Neural progenitor cell (in vitro differentiated cells): ENCODE measurements around the gene CCDC110. TPM values are rescaled to one million over a fixed set of nuclear protein-coding genes. Genes with fewer than 3 reads are reported as not detected.
A peak's percentile ranks its signal among the peaks of the same experiment; 100 is the strongest.

Experiments used
- DNase-seq: peaks from one replicate; pipeline ENCODE4 v3.0.0-alpha.2; 2016; ENCODE audit warnings: low spot score
- H2AFZ ChIP-seq: fragments of 200-600 bp; sonication (generic); replicated peaks from 2 replicates; pipeline ENCODE4 v1.6.1; 2016; ENCODE audit warnings: antibody characterized with exemption
- H3F3A ChIP-seq: fragments of 200-600 bp; sonication (generic); 2 replicates; pipeline ENCODE4 v1.6.1; 2016; ENCODE audit warnings: antibody characterized with exemption, low read depth
- H3K27ac ChIP-seq: fragments of 200-600 bp; sonication (generic); 2 replicates; pipeline ENCODE4 v1.5.1; 2016; ENCODE audit warnings: mild to moderate bottlenecking
- H3K27me3 ChIP-seq: fragments of 200-600 bp; sonication (generic); 2 replicates; pipeline ENCODE4 v1.6.1; 2016; ENCODE audit warnings: mild to moderate bottlenecking, moderate library complexity
- H3K36me3 ChIP-seq: fragments of 200-600 bp; sonication (generic); 2 replicates; pipeline ENCODE4 v1.5.1; 2016
- H3K4me1 ChIP-seq: fragments of 200-600 bp; sonication (generic); 2 replicates; pipeline ENCODE4 v1.6.1; 2016; ENCODE audit warnings: mixed run types
- H3K4me2 ChIP-seq: fragments of 200-600 bp; sonication (generic); 2 replicates; pipeline ENCODE4 v1.6.1; 2016
- H3K4me3 ChIP-seq: fragments of 200-600 bp; sonication (generic); 2 replicates; pipeline ENCODE4 v1.5.1; 2016
- H3K79me2 ChIP-seq: fragments of 200-600 bp; sonication (generic); 2 replicates; pipeline ENCODE4 v1.6.1; 2016; ENCODE audit warnings: low read depth
- H3K9ac ChIP-seq: fragments of 200-600 bp; sonication (generic); 2 replicates; pipeline ENCODE4 v1.6.1; 2016
- H3K9me3 ChIP-seq: fragments of 200-600 bp; sonication (generic); 2 replicates; pipeline ENCODE4 v1.5.1; 2016; ENCODE audit warnings: low read depth
- H4K20me1 ChIP-seq: fragments of 200-600 bp; sonication (generic); 2 replicates; pipeline ENCODE4 v1.6.1; 2016; ENCODE audit warnings: low read depth
- H3K27ac Mint-ChIP-seq: 3 replicates; pipeline ENCODE4 v1.8.0; 2021; ENCODE audit warnings: mixed read lengths
- H3K27me3 Mint-ChIP-seq: 2 replicates; pipeline ENCODE4 v1.8.0; 2022; ENCODE audit warnings: low read depth, mild to moderate bottlenecking, inconsistent platforms, moderate library complexity, mixed read lengths; ENCODE audit not compliant: insufficient read depth
- H3K36me3 Mint-ChIP-seq: 3 replicates; pipeline ENCODE4 v1.8.0; 2021; ENCODE audit warnings: mixed read lengths
- H3K4me1 Mint-ChIP-seq: 3 replicates; pipeline ENCODE4 v1.8.0; 2021; ENCODE audit warnings: mixed read lengths
- H3K4me3 Mint-ChIP-seq: 3 replicates; pipeline ENCODE4 v1.8.0; 2021; ENCODE audit warnings: mild to moderate bottlenecking, moderate library complexity, mixed read lengths
- H3K9me3 Mint-ChIP-seq: 3 replicates; pipeline ENCODE4 v1.8.0; 2020; ENCODE audit warnings: mixed read lengths
- EZH2 ChIP-seq: fragments of 200-600 bp; sonication (generic); IDR thresholded peaks from 2 replicates; pipeline ENCODE4 v1.6.1; 2017; ENCODE audit warnings: antibody characterized with exemption, mild to moderate bottlenecking, moderate library complexity
- EZH2phosphoT487 ChIP-seq: fragments of 200-600 bp; sonication (generic); IDR thresholded peaks from 2 replicates; pipeline ENCODE4 v1.6.1; 2017; ENCODE audit warnings: antibody characterized with exemption
- total RNA-seq: library from RNA; depleted of rRNA; stranded (reverse); fragments of >200 nt; gene quantifications from 2 replicates; pipeline ENCODE4 v1.2.3, GENCODE V29; 2015; ENCODE audit warnings: low replicate concordance
- TF ChIP-seq, protein P1 (sequence below): fragments of 200-600 bp; sonication (generic); IDR thresholded peaks from 2 replicates; pipeline ENCODE4 v1.5.1; 2017; ENCODE audit warnings: antibody characterized with exemption, mild to moderate bottlenecking

CCDC110 gene
- total RNA-seq, 1 donor from 2014 or later: 2.0 TPM

DNA sequence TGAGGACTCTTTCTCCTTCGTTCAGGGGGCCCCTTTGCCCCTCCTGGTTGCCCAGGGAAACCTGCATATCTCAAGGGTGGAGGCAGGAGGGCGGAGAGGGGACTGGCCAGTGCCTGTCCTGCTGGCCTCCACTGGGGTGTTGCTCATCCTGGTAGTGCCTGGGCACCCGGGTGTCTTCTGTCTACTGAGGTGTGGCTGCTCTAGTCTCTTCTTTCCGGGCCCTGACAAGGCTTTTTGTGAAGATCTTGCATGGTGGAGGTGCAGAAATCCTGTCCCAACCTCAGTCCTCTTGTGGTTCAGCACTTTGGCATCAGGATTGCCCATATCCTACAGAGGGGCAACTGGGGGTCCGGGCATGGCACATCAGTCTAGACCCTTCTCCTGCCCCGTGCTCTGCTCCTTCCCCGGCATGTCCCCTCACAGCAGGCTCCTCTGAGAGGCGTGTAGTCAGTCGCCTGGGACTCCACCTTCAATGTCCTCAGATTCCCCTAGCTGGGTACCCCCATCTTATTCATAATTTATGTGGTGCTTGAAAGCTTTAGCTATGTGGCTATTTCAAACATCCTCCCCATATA lies 1.9 kb downstream of the CCDC110 start:
- Histone ChIP-seq H3K79me2 (no peaks in the 10 kb centered on the region), H3K27ac (no peak overlapping the region), H3K36me3 (no peaks in the 10 kb centered on the region), H4K20me1 (no peaks in the 10 kb centered on the region), H3K4me1 (no peaks in the 10 kb centered on the region), H3K4me3 (no peak overlapping the region), H3F3A (no peaks in the 10 kb centered on the region), H3K9ac (no peak overlapping the region), H3K4me2 (no peak overlapping the region), H3K9me3 (no peaks in the 10 kb centered on the region), H3K27me3 (peaks cover 21% of the 10 kb centered on the region), H2AFZ (no peak overlapping the region)
- Mint-ChIP-seq H3K27ac (no peak overlapping the region), H3K9me3 (no peaks in the 10 kb centered on the region), H3K4me3 (peak overlapping the region; percentile 91), H3K27me3 (peaks cover 5% of the 10 kb centered on the region), H3K4me1 (peaks cover 15% of the 10 kb centered on the region), H3K36me3 (no peaks in the 10 kb centered on the region)
- TF ChIP-seq EZH2phosphoT487 (no peak), EZH2 (no peak)
- TF ChIP-seq, protein P1, sequence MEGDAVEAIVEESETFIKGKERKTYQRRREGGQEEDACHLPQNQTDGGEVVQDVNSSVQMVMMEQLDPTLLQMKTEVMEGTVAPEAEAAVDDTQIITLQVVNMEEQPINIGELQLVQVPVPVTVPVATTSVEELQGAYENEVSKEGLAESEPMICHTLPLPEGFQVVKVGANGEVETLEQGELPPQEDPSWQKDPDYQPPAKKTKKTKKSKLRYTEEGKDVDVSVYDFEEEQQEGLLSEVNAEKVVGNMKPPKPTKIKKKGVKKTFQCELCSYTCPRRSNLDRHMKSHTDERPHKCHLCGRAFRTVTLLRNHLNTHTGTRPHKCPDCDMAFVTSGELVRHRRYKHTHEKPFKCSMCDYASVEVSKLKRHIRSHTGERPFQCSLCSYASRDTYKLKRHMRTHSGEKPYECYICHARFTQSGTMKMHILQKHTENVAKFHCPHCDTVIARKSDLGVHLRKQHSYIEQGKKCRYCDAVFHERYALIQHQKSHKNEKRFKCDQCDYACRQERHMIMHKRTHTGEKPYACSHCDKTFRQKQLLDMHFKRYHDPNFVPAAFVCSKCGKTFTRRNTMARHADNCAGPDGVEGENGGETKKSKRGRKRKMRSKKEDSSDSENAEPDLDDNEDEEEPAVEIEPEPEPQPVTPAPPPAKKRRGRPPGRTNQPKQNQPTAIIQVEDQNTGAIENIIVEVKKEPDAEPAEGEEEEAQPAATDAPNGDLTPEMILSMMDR: no peak
- no peak for DNase-seq

DNA sequence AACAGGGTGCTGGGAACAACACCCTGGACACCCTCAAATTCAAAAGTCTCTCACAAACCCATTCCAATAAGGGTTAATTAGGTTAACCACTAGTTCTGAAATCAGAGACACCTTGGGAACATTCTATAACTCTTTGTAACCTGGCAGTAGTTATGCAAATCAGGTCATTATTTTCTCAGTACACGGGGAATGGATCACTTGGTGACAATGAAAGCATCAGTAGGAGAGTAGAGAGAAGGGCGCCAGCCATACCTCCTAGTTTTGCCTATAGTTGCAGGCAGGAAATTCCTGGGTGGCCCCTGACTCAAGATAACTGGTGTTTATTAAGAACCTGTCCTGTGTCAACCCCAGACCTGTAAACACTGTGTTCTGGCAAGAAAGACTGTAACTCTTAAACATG lies 2.5 kb downstream of the CCDC110 start:
- Histone ChIP-seq H3K4me3 (no peak overlapping the region), H3K4me2 (no peak overlapping the region), H3K4me1 (peaks cover 1% of the 10 kb centered on the region), H3K27ac (no peak overlapping the region), H3K79me2 (no peaks in the 10 kb centered on the region), H4K20me1 (no peaks in the 10 kb centered on the region), H3K27me3 (peaks cover 21% of the 10 kb centered on the region), H3K36me3 (no peaks in the 10 kb centered on the region), H3K9me3 (no peaks in the 10 kb centered on the region), H2AFZ (no peak overlapping the region), H3F3A (no peaks in the 10 kb centered on the region), H3K9ac (no peak overlapping the region)
- Mint-ChIP-seq H3K4me1 (peaks cover 15% of the 10 kb centered on the region), H3K9me3 (no peaks in the 10 kb centered on the region), H3K4me3 (peak overlapping the region; percentile 91), H3K36me3 (no peaks in the 10 kb centered on the region), H3K27me3 (peaks cover 5% of the 10 kb centered on the region), H3K27ac (no peak overlapping the region)
- no peak for DNase-seq
- no peak for TF ChIP-seq EZH2
- TF ChIP-seq, protein P1: no peak
- no peak for TF ChIP-seq EZH2phosphoT487

DNA sequence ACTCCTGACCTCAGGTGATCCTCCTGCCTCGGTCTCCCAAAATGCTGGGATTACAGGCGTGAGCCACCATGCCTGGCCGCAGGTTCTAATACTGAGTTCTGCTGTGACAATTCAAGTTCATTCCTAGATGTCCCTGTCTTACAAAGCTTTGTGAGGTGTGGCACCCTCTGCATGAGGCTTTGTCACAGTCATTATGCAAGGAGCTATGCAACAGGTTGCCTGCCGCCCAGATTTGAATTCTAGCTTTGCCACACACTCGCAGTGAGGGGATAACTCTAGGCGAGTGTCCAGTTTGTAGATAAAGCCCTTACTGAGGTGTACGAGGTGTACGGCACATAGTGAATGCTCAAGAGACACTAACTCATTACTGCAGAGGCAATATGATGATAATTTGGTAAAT lies 3.5 kb downstream of the CCDC110 start:
- H4K20me1 ChIP-seq: no peaks in the 10 kb centered on the region
- H3K4me3 Mint-ChIP-seq: no peak overlapping the region
- TF ChIP-seq EZH2: no peak
- TF ChIP-seq EZH2phosphoT487: no peak
- TF ChIP-seq, protein P1: no peak
- no peak overlapping the region for H3K27ac ChIP-seq
- H3K9me3 ChIP-seq: no peaks in the 10 kb centered on the region
- peaks cover 3% of the 10 kb centered on the region for H3K4me1 ChIP-seq
- no peaks in the 10 kb centered on the region for H3K9me3 Mint-ChIP-seq
- H3K27me3 Mint-ChIP-seq: peaks cover 5% of the 10 kb centered on the region
- H3K4me2 ChIP-seq: no peak overlapping the region
- H3K36me3 Mint-ChIP-seq: no peaks in the 10 kb centered on the region
- H3K4me3 ChIP-seq: no peak overlapping the region
- H3K27ac Mint-ChIP-seq: no peak overlapping the region
- peaks cover 21% of the 10 kb centered on the region for H3K27me3 ChIP-seq
- no peaks in the 10 kb centered on the region for H3K36me3 ChIP-seq
- no peak overlapping the region for H3K9ac ChIP-seq
- H3K79me2 ChIP-seq: no peaks in the 10 kb centered on the region
- DNase-seq: no peak
- no peak overlapping the region for H2AFZ ChIP-seq
- H3K4me1 Mint-ChIP-seq: peaks cover 17% of the 10 kb centered on the region
- no peaks in the 10 kb centered on the region for H3F3A ChIP-seq
